Measurements from ENCODE around the gene SLC35F3. TPM values are rescaled to one million over a fixed set of nuclear protein-coding genes. Genes with fewer than 3 reads are reported as not detected.

Gene SLC35F3
- total RNA-seq, 1 donor from 2014 or later, result 2.6 TPM

- TF ChIP-seq, protein P1, sequence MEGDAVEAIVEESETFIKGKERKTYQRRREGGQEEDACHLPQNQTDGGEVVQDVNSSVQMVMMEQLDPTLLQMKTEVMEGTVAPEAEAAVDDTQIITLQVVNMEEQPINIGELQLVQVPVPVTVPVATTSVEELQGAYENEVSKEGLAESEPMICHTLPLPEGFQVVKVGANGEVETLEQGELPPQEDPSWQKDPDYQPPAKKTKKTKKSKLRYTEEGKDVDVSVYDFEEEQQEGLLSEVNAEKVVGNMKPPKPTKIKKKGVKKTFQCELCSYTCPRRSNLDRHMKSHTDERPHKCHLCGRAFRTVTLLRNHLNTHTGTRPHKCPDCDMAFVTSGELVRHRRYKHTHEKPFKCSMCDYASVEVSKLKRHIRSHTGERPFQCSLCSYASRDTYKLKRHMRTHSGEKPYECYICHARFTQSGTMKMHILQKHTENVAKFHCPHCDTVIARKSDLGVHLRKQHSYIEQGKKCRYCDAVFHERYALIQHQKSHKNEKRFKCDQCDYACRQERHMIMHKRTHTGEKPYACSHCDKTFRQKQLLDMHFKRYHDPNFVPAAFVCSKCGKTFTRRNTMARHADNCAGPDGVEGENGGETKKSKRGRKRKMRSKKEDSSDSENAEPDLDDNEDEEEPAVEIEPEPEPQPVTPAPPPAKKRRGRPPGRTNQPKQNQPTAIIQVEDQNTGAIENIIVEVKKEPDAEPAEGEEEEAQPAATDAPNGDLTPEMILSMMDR (conservative IDR thresholded peaks at IDR 0.05), result no peak
- DNase-seq (ENCODE audit: low read depth, low spot score), result no peak
- Mint-ChIP-seq H3K27ac (ENCODE audit: unreplicated experiment) (no peak overlapping the region), H3K27me3 (ENCODE audit: low read depth) (peaks cover 17% of the 10 kb centered on the region), H3K36me3 (ENCODE audit: low read depth) (no peaks in the 10 kb centered on the region), H3K4me3 (no peak overlapping the region), H3K4me1 (no peaks in the 10 kb centered on the region), H3K9me3 (no peaks in the 10 kb centered on the region)
These were observed 231.6 kb downstream of the SLC35F3 start for GRCh38 chr1:234136073-234136472.

DNA sequence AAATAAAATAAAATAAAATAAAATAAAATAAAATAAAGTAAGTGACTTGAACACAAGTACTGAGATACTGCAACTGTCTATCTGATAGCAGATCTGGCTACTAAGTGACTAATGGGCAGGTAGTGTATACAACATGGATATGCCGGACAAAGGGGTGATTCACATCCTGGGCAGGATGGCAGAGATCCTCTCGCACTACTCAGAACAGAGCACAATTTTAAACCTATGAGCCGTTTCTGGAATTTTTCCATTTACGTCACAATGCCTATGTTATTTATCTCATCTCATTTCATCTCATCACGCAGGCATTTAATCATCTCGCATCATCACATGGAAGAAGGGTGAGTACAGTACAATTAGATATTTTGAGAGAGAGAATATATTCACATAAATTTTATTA lies 235.5 kb downstream of the SLC35F3 start:
- no peaks in the 10 kb centered on the region for H3K36me3 Mint-ChIP-seq (ENCODE audit: low read depth)
- H3K4me3 Mint-ChIP-seq, result no peak overlapping the region
- H3K27ac Mint-ChIP-seq (ENCODE audit: unreplicated experiment), result no peak overlapping the region
- TF ChIP-seq, protein P1 (conservative IDR thresholded peaks at IDR 0.05), result no peak
- no peak for DNase-seq (ENCODE audit: low read depth, low spot score)
- H3K9me3 Mint-ChIP-seq, result no peaks in the 10 kb centered on the region
- peaks cover 17% of the 10 kb centered on the region for H3K27me3 Mint-ChIP-seq (ENCODE audit: low read depth)
- no peaks in the 10 kb centered on the region for H3K4me1 Mint-ChIP-seq

GRCh38 chr1:234140388-234140787 lies 235.9 kb downstream of the SLC35F3 start:
- Mint-ChIP-seq H3K27me3 (ENCODE audit: low read depth) (peaks cover 17% of the 10 kb centered on the region), H3K36me3 (ENCODE audit: low read depth) (no peaks in the 10 kb centered on the region), H3K9me3 (no peaks in the 10 kb centered on the region), H3K4me1 (no peaks in the 10 kb centered on the region), H3K4me3 (no peak overlapping the region), H3K27ac (ENCODE audit: unreplicated experiment) (no peak overlapping the region)
- no peak for DNase-seq (ENCODE audit: low read depth, low spot score)
- TF ChIP-seq, protein P1 (conservative IDR thresholded peaks at IDR 0.05), result no peak

DNA sequence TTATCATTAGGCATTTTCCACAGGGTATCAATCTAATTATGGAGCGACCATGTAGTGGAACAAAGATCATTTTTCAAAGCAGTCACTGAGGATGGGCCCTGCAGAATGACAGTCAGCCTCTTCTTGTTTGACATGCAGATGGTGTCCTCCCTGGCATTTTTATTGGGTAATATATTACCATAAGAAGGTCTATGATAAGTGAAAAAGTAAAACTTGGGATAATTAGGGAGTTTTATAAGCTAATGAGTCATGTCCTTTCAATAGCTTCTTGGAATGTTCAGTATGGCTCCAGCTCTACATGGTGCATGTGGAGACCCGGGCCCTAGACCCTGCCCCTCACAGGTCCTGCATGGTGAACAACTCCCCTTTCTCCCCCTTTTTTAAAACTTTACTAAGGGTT lies 236.5 kb downstream of the SLC35F3 start:
- Mint-ChIP-seq H3K9me3 (no peaks in the 10 kb centered on the region), H3K4me3 (no peak overlapping the region), H3K36me3 (ENCODE audit: low read depth) (no peaks in the 10 kb centered on the region), H3K27me3 (ENCODE audit: low read depth) (peaks cover 15% of the 10 kb centered on the region), H3K27ac (ENCODE audit: unreplicated experiment) (no peak overlapping the region), H3K4me1 (no peaks in the 10 kb centered on the region)
- DNase-seq (ENCODE audit: low read depth, low spot score), result no peak
- TF ChIP-seq, protein P1 (conservative IDR thresholded peaks at IDR 0.05), result no peak

DNA sequence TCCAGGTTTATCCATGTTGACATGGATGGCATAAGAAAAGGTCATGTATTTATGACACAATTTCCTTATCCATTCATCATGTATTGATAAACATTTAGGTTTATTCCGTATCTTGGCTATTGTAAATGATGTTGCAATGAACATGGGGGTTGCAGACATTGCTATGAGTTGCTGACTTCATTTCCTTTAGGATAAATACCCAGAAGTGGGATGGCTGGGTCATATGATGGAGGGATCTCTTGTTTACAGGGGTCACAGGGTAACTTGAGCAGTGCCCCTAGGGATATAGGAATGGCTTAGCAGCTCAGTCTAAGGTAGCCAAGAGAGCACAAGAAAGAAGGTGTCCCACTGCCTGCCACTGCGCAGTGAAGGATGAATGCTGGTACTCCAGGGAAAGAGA lies 239.2 kb downstream of the SLC35F3 start:
- no peak for DNase-seq (ENCODE audit: low read depth, low spot score)
- H3K27me3 Mint-ChIP-seq (ENCODE audit: low read depth), result no peaks in the 10 kb centered on the region
- H3K9me3 Mint-ChIP-seq, result no peaks in the 10 kb centered on the region
- H3K36me3 Mint-ChIP-seq (ENCODE audit: low read depth), result no peaks in the 10 kb centered on the region
- no peaks in the 10 kb centered on the region for H3K4me1 Mint-ChIP-seq
- no peak overlapping the region for H3K4me3 Mint-ChIP-seq
- no peak overlapping the region for H3K27ac Mint-ChIP-seq (ENCODE audit: unreplicated experiment)
- TF ChIP-seq, protein P1 (conservative IDR thresholded peaks at IDR 0.05), result no peak

DNA sequence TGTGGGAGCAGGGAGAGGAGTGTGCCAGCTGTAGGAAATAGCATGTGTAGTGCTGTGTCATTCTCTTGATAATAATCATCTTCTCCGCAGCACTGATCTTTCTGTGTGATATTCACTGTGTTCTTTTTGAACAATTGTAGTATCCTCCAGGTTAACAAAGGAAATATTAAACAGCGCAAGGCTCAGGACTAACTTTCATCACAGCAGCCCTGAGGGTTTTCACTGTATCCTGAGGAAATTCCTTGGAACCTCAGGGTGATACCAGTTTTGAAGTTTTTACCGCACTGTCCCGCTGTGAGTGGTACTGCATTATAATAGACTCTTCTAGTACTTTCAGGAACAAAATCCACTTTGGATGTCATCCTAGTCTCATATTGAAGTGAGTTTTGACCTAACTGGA lies 240.4 kb downstream of the SLC35F3 start:
- Mint-ChIP-seq H3K9me3 (no peaks in the 10 kb centered on the region), H3K27me3 (ENCODE audit: low read depth) (no peaks in the 10 kb centered on the region), H3K4me3 (no peak overlapping the region), H3K36me3 (ENCODE audit: low read depth) (no peaks in the 10 kb centered on the region), H3K4me1 (no peaks in the 10 kb centered on the region), H3K27ac (ENCODE audit: unreplicated experiment) (no peak overlapping the region)
- TF ChIP-seq, protein P1 (conservative IDR thresholded peaks at IDR 0.05), result no peak
- no peak for DNase-seq (ENCODE audit: low read depth, low spot score)

Measured in neural crest cell (in vitro differentiated cells).